HepG2 (cell line): ENCODE results near the gene POLR1C. TPM values are rescaled to one million over a fixed set of nuclear protein-coding genes. Genes with fewer than 3 reads are reported as not detected.

ENCODE experiments used
- CREBL2 ChIP-seq: sonication (generic); formaldehyde crosslinking; IDR thresholded peaks from 2 replicates; pipeline ENCODE4 v1.8.1; 2023; ENCODE audit warnings: missing genetic modification reagents, mild to moderate bottlenecking, borderline replicate concordance
- GZF1 ChIP-seq: sonication (generic); formaldehyde crosslinking; IDR thresholded peaks from 2 replicates; pipeline ENCODE4 v1.5.1; 2020; ENCODE audit warnings: mild to moderate bottlenecking, missing genetic modification reagents
- HMG20B ChIP-seq: conservative IDR thresholded peaks from 2 replicates; pipeline ENCODE4 v1.6.1; 2016; ENCODE audit warnings: missing genetic modification reagents, missing compliant biosample characterization
- HMGXB3 ChIP-seq: sonication (generic); formaldehyde crosslinking; IDR thresholded peaks from 2 replicates; pipeline ENCODE4 v1.4.0; 2020; ENCODE audit warnings: missing genetic modification reagents, borderline replicate concordance
- ISL2 ChIP-seq: sonication (generic); formaldehyde crosslinking; IDR thresholded peaks from 2 replicates; pipeline ENCODE4 v1.5.0; 2020; ENCODE audit warnings: missing genetic modification reagents
- JARID2 ChIP-seq: sonication (generic); formaldehyde crosslinking; IDR thresholded peaks from 2 replicates; pipeline ENCODE4 v1.8.1; 2023; ENCODE audit warnings: missing genetic modification reagents, inconsistent platforms; ENCODE audit not compliant: insufficient replicate concordance
- MXD4 ChIP-seq: IDR thresholded peaks from 2 replicates; pipeline ENCODE4 v1.6.1; 2016; ENCODE audit warnings: mild to moderate bottlenecking, missing biosample characterization, missing genetic modification reagents
- NCOA2 ChIP-seq: sonication (generic); formaldehyde crosslinking; IDR thresholded peaks from 2 replicates; pipeline ENCODE4 v1.8.0; 2022; ENCODE audit warnings: inconsistent platforms
- NR2F2 ChIP-seq: IDR thresholded peaks from 2 replicates; pipeline ENCODE4 v1.6.1; 2012; ENCODE audit warnings: low read depth, inconsistent platforms, borderline replicate concordance
- PAXIP1 ChIP-seq: sonication (generic); formaldehyde crosslinking; conservative IDR thresholded peaks from 2 replicates; pipeline ENCODE4 v1.4.0; 2020; ENCODE audit warnings: mild to moderate bottlenecking, missing genetic modification reagents, moderate library complexity
- RCOR2 ChIP-seq: IDR thresholded peaks from 2 replicates; pipeline ENCODE4 v1.6.1; 2016; ENCODE audit warnings: missing biosample characterization, missing genetic modification reagents
- SOX5 ChIP-seq: IDR thresholded peaks from 2 replicates; pipeline ENCODE4 v1.6.1; 2016; ENCODE audit warnings: borderline replicate concordance
- TBX3 ChIP-seq: fragments of 450-650 bp; IDR thresholded peaks from 2 replicates; pipeline ENCODE4 v1.6.1; 2017; ENCODE audit warnings: antibody characterized with exemption, mild to moderate bottlenecking, inconsistent platforms, borderline replicate concordance
- TIGD3 ChIP-seq: sonication (generic); formaldehyde crosslinking; IDR thresholded peaks from 2 replicates; pipeline ENCODE4 v1.5.1; 2020; ENCODE audit warnings: mild to moderate bottlenecking, missing genetic modification reagents, borderline replicate concordance
- TMF1 ChIP-seq: sonication (generic); formaldehyde crosslinking; IDR thresholded peaks from 2 replicates; pipeline ENCODE4 v1.8.1; 2022; ENCODE audit warnings: low read depth, missing genetic modification reagents
- ZBTB38 ChIP-seq: sonication (generic); formaldehyde crosslinking; IDR thresholded peaks from 2 replicates; pipeline ENCODE4 v1.5.1; 2020; ENCODE audit warnings: mild to moderate bottlenecking, missing genetic modification reagents
- ZMAT3 ChIP-seq: sonication (generic); formaldehyde crosslinking; conservative IDR thresholded peaks from 2 replicates; pipeline ENCODE4 v1.7.0; 2021; ENCODE audit warnings: missing genetic modification reagents
- ZNF800 ChIP-seq: sonication (generic); formaldehyde crosslinking; IDR thresholded peaks from 2 replicates; pipeline ENCODE4 v1.4.0; 2020; ENCODE audit warnings: missing genetic modification reagents
- polyA plus RNA-seq, 8 experiments: library from polyadenylated mRNA; depleted of rRNA in 3 of 8; stranded (reverse) in 7 of 8; unstranded in 1 of 8; fragments of >200 nt; fragmentation: Illumina TruSeq in 4 of 8; extraction: Trizol in 4 of 8; gene quantifications; 2 replicates each; pipeline versions ENCODE4 v1.2.1 to v1.2.3, GENCODE V29; 2011 to 2016; ENCODE audit warnings: low read depth in 4 of 8, missing spikeins in 1 of 8, mixed read lengths in 1 of 8; ENCODE audit not compliant: insufficient read depth in 1 of 8
- total RNA-seq, 5 experiments: library from RNA; depleted of rRNA; stranded (reverse); fragments of >200 nt; fragmentation: Illumina TruSeq; extraction: Trizol; gene quantifications; 2 replicates each; pipeline ENCODE4 v1.2.3, GENCODE V29; 2016; ENCODE audit warnings: low read depth in 1 of 5

POLR1C gene
- total and polyA plus RNA-seq, 2 of the 13 experiments (the other 11 are each of a cell fraction or from before 2014, with no cell fraction given): 62.6 to 72.2 TPM

- TF ChIP-seq PAXIP1 (CRISPR knock-in tag) (peak; percentile 85), HMG20B (CRISPR knock-in tag) (no peak), TIGD3 (CRISPR knock-in tag) (peak; percentile 64; the same call in 1 of the 2 replicates), NCOA2 (CRISPR knock-in tag) (peak; percentile 12; the same call in 1 of the 2 replicates), SOX5 (CRISPR knock-in tag) (peak; percentile 55; the same call in 1 of the 2 replicates), GZF1 (no peak), MXD4 (CRISPR knock-in tag) (0 out of 2 replicates have a peak, but pooled peaks have one; percentile 36), HMGXB3 (CRISPR knock-in tag) (no peak), ISL2 (CRISPR knock-in tag) (0 out of 2 replicates have a peak, but pooled peaks have one; percentile 28), ZNF800 (peak; percentile 67; the same call in 1 of the 2 replicates), TMF1 (CRISPR knock-in tag) (no peak), JARID2 (CRISPR knock-in tag) (no peak), CREBL2 (CRISPR knock-in tag) (no peak), RCOR2 (CRISPR knock-in tag) (peak; percentile 58; the same call in 1 of the 2 replicates), NR2F2 (0 out of 2 replicates have a peak, but pooled peaks have one; percentile 14), ZMAT3 (0 out of 2 replicates have a peak, but pooled peaks have one; percentile 41), ZBTB38 (CRISPR knock-in tag) (no peak; the same call in 1 of the 2 replicates), TBX3 (peak; percentile 80; the same call in 1 of the 2 replicates)
Measured at GRCh38 chr6:43493833-43494232, 23.1 kb upstream of the POLR1C start (continued).
